HEK293 (cell line): ENCODE measurements around the gene TRIM47.

Experiments
- CTCF ChIA-PET: fragments of 350-600 bp; formaldehyde crosslinking; extraction: SDS; loops from one replicate; lab custom pipeline; 2021; ENCODE audit warnings: antibody characterized with exemption; lab: Yijun Ruan, JAX
- POLR2A ChIA-PET: fragments of 300-600 bp; formaldehyde crosslinking; extraction: SDS; loops from one replicate; lab custom pipeline; 2020; ENCODE audit warnings: antibody characterized with exemption, inconsistent platforms; lab: Yijun Ruan, JAX
- H3K27ac ChIP-seq: fragments of 200-500 bp; sonication (Bioruptor generic); 2 replicates; pipeline ENCODE4 v1.5.1; 2014; ENCODE audit warnings: low read depth, low read length, control low read depth, inconsistent platforms; ENCODE audit errors: extremely low read depth
- H3K36me3 ChIP-seq, 2 experiments: fragments of 200-500 bp in 1 of 2; sonication (Bioruptor generic) in 1 of 2; 1 replicate in 1 of 2; 2 replicates in 1 of 2; pipeline ENCODE4 v1.5.1; 2014 to 2017; ENCODE audit warnings: inconsistent platforms in 2 of 2, low read length in 2 of 2; ENCODE audit not compliant: control insufficient read depth in 2 of 2, insufficient read depth in 1 of 2
- H3K4me1 ChIP-seq: fragments of 200-500 bp; sonication (Bioruptor generic); 2 replicates; pipeline ENCODE4 v1.5.1; 2014; ENCODE audit warnings: mild to moderate bottlenecking, low read length, inconsistent platforms; ENCODE audit not compliant: control insufficient read depth, insufficient read depth
- H3K4me3 ChIP-seq: 2 replicates; pipeline ENCODE4 v1.5.1; 2011; ENCODE audit warnings: low read depth, mild to moderate bottlenecking, control low read depth, low read length, moderate library complexity
- H3K9me3 ChIP-seq: fragments of 200-500 bp; sonication (Bioruptor generic); 2 replicates; pipeline ENCODE4 v1.5.1; 2014; ENCODE audit warnings: low read depth, low read length, inconsistent platforms; ENCODE audit not compliant: control insufficient read depth, insufficient read depth
- GLIS2 ChIP-seq: fragments of 450-650 bp; formaldehyde crosslinking; IDR thresholded peaks from 2 replicates; pipeline ENCODE4 v1.5.1; 2016; ENCODE audit warnings: missing biosample characterization, missing genetic modification characterization
- KLF16 ChIP-seq: fragments of 450-650 bp; formaldehyde crosslinking; IDR thresholded peaks from 2 replicates; pipeline ENCODE4 v1.5.1; 2017; ENCODE audit warnings: missing biosample characterization, missing genetic modification characterization
- KLF7 ChIP-seq: fragments of 450-650 bp; formaldehyde crosslinking; IDR thresholded peaks from 2 replicates; pipeline ENCODE4 v1.5.1; 2016; ENCODE audit warnings: missing biosample characterization, missing genetic modification characterization, borderline replicate concordance
- SCRT1 ChIP-seq: fragments of 450-650 bp; formaldehyde crosslinking; IDR thresholded peaks from 2 replicates; pipeline ENCODE4 v1.5.1; 2016; ENCODE audit warnings: missing biosample characterization, missing genetic modification characterization, borderline replicate concordance
- SP7 ChIP-seq: fragments of 450-650 bp; formaldehyde crosslinking; IDR thresholded peaks from 2 replicates; pipeline ENCODE4 v1.5.1; 2016; ENCODE audit warnings: missing biosample characterization, missing genetic modification characterization
- ZFP69B ChIP-seq: fragments of 450-650 bp; formaldehyde crosslinking; IDR thresholded peaks from 2 replicates; pipeline ENCODE4 v1.5.1; 2016; ENCODE audit warnings: missing biosample characterization, missing genetic modification characterization
- ZNF157 ChIP-seq: fragments of 450-650 bp; formaldehyde crosslinking; IDR thresholded peaks from 2 replicates; pipeline ENCODE4 v1.5.1; 2016; ENCODE audit warnings: missing biosample characterization, missing genetic modification characterization
- ZNF169 ChIP-seq: fragments of 450-650 bp; formaldehyde crosslinking; IDR thresholded peaks from 2 replicates; pipeline ENCODE4 v1.5.1; 2016; ENCODE audit warnings: missing biosample characterization, missing genetic modification characterization
- ZNF175 ChIP-seq: fragments of 450-650 bp; formaldehyde crosslinking; IDR thresholded peaks from 2 replicates; pipeline ENCODE4 v1.5.1; 2016; ENCODE audit warnings: missing biosample characterization, missing genetic modification characterization
- ZNF223 ChIP-seq: fragments of 450-650 bp; formaldehyde crosslinking; IDR thresholded peaks from 2 replicates; pipeline ENCODE4 v1.5.1; 2016; ENCODE audit warnings: missing biosample characterization, missing genetic modification characterization
- ZNF311 ChIP-seq: fragments of 450-650 bp; formaldehyde crosslinking; IDR thresholded peaks from 2 replicates; pipeline ENCODE4 v1.5.1; 2017; ENCODE audit warnings: missing biosample characterization, missing genetic modification characterization, borderline replicate concordance
- ZNF48 ChIP-seq: fragments of 450-650 bp; formaldehyde crosslinking; IDR thresholded peaks from 2 replicates; pipeline ENCODE4 v1.5.1; 2016; ENCODE audit warnings: missing biosample characterization, missing genetic modification characterization
- ZNF654 ChIP-seq: fragments of 450-650 bp; formaldehyde crosslinking; IDR thresholded peaks from 2 replicates; pipeline ENCODE4 v1.5.1; 2016; ENCODE audit warnings: low read depth, missing biosample characterization, missing genetic modification characterization
- TF ChIP-seq, protein P1 (sequence below): fragments of 450-650 bp; formaldehyde crosslinking; IDR thresholded peaks from 2 replicates; pipeline ENCODE4 v1.5.1; 2016; ENCODE audit warnings: missing biosample characterization, missing genetic modification characterization
- TF ChIP-seq, protein P2 (sequence below): fragments of 450-650 bp; IDR thresholded peaks from 2 replicates; pipeline ENCODE4 v1.5.1; 2018; ENCODE audit warnings: missing biosample characterization, mild to moderate bottlenecking, missing genetic modification characterization

TRIM47 gene

GRCh38 chr17:75915268-75915667 is 36.9 kb upstream of the TRIM47 start:
- Histone ChIP-seq H3K27ac (no peak overlapping the region), H3K4me3 (no peak overlapping the region), H3K9me3 (no peaks in the 10 kb centered on the region), H3K4me1 (no peaks in the 10 kb centered on the region), H3K36me3 (peaks cover 25 to 77% of the 10 kb centered on the region in 2 experiments; a peak in 2 of 3 replicates)
- CTCF ChIA-PET = interaction anchor here (0.9 to 3.2 kb wide), 4 partner anchors 7 to 67 kb away, joined by 3 to 16 read pairs (median 10); partner anchors contain the start of gene MRPL38
- POLR2A ChIA-PET = interaction anchor here (1.2 to 1.6 kb wide), 2 partner anchors 10 to 21 kb away, joined by 3 to 5 read pairs; partner anchors contain the start of gene MRPL38
- TF ChIP-seq ZNF654 = no peak
- 0 out of 2 replicates have a peak, but pooled peaks have one; percentile 5 for TF ChIP-seq GLIS2 (tag by site-specific recombination)
- TF ChIP-seq ZNF157 (tag by site-specific recombination) = no peak
- no peak for TF ChIP-seq KLF16 (tag by site-specific recombination)
- no peak for TF ChIP-seq ZNF223 (tag by site-specific recombination)
- TF ChIP-seq, protein P1, sequence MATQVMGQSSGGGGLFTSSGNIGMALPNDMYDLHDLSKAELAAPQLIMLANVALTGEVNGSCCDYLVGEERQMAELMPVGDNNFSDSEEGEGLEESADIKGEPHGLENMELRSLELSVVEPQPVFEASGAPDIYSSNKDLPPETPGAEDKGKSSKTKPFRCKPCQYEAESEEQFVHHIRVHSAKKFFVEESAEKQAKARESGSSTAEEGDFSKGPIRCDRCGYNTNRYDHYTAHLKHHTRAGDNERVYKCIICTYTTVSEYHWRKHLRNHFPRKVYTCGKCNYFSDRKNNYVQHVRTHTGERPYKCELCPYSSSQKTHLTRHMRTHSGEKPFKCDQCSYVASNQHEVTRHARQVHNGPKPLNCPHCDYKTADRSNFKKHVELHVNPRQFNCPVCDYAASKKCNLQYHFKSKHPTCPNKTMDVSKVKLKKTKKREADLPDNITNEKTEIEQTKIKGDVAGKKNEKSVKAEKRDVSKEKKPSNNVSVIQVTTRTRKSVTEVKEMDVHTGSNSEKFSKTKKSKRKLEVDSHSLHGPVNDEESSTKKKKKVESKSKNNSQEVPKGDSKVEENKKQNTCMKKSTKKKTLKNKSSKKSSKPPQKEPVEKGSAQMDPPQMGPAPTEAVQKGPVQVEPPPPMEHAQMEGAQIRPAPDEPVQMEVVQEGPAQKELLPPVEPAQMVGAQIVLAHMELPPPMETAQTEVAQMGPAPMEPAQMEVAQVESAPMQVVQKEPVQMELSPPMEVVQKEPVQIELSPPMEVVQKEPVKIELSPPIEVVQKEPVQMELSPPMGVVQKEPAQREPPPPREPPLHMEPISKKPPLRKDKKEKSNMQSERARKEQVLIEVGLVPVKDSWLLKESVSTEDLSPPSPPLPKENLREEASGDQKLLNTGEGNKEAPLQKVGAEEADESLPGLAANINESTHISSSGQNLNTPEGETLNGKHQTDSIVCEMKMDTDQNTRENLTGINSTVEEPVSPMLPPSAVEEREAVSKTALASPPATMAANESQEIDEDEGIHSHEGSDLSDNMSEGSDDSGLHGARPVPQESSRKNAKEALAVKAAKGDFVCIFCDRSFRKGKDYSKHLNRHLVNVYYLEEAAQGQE = peak; percentile 32; the same call in 1 of the 2 replicates
- TF ChIP-seq SCRT1 (tag by site-specific recombination) = no peak
- TF ChIP-seq ZFP69B = no peak
- TF ChIP-seq ZNF169 = no peak

DNA sequence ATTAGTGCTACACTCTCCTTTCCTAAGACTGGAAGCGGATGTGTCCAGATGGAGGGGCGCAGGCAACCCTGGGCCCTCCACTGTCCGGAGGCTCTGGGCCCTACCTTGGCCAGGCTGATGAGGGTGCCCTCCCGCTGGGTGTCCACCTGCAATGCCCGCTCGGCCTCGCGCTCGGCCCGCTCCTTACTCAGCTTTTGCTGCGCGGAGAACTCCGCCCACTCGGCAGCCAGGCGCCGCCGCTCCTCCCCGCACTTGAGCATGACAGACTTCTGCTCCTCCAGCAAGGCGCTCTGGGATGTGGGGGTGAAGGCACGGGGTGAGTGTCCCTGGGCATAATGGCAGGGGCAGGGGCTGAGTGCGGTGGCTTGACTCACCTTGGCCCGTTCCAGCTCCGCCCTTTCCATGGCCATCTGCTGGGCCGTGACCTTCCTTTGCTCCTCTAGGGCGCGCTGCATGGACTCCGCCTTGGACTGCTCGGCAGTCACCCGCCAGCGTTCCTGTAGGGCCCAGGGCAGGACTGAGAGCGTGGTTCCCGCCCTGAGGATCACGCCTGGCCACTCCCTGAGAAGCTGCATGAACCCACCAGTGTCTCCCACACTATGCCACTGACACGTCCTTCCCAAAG is 36.4 kb upstream of the TRIM47 start:
- POLR2A ChIA-PET = interaction anchor here (1.2 to 1.6 kb wide), 3 partner anchors 10 to 21 kb away, joined by 3 to 5 read pairs (median 3); partner anchors contain the start of genes MRPL38 and TRIM65
- CTCF ChIA-PET = interaction anchor here (0.9 to 3.2 kb wide), 4 partner anchors 9 to 85 kb away, joined by 3 to 16 read pairs (median 8); partner anchors contain the start of genes CDK3 and MRPL38
- no peak overlapping the region for H3K4me3 ChIP-seq
- no peaks in the 10 kb centered on the region for H3K4me1 ChIP-seq
- H3K27ac ChIP-seq = no peak overlapping the region
- H3K36me3 ChIP-seq = peaks cover 25 to 77% of the 10 kb centered on the region in 2 experiments; a peak in 2 of 3 replicates
- TF ChIP-seq GLIS2 (tag by site-specific recombination) = 0 out of 2 replicates have a peak, but pooled peaks have one; percentile 4
- no peak for TF ChIP-seq SP7 (tag by site-specific recombination)
- H3K9me3 ChIP-seq = no peaks in the 10 kb centered on the region

DNA sequence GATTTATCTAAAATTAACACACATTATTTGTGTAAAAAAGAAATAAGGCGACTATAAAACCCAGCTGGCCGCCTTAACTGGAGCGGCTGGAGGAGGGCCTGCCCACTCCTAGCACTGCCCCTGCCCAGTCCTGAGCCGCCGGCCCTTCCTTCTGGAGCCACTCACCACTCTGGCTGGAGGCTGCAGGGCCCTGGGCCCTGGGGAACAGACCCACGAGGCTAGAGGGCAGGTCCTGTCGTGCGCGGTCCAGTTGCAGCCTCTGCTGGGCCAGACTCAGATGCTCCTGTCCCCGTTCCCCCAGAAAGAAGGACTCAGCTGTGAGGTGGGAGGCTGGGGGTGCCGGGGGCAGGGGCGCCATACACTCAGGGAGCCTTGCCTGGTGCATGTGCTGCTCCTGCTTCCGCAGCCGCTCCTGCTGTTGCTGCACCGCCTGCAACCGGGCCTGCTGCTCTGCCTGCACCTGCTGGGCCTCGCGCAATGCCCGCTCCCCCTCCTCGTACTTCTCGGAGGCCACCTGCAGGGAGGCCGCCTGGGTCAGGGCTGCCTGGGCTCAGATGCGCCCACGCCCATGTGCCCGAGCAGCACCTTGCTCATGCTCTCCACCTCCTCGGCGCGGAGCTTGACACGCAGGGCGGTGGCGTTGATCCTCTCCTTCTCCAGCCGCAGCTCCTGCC is 35.3 kb upstream of the TRIM47 start:
- H3K4me3 ChIP-seq = no peak overlapping the region
- H3K9me3 ChIP-seq = no peaks in the 10 kb centered on the region
- H3K4me1 ChIP-seq = no peaks in the 10 kb centered on the region
- peaks cover 22 to 75% of the 10 kb centered on the region in 2 experiments; a peak in 2 of 3 replicates for H3K36me3 ChIP-seq
- TF ChIP-seq ZNF311 (tag by site-specific recombination) (no peak), ZNF48 (tag by site-specific recombination) (no peak), KLF7 (tag by site-specific recombination) (no peak), ZNF175 (tag by site-specific recombination) (no peak)
- TF ChIP-seq, protein P2, sequence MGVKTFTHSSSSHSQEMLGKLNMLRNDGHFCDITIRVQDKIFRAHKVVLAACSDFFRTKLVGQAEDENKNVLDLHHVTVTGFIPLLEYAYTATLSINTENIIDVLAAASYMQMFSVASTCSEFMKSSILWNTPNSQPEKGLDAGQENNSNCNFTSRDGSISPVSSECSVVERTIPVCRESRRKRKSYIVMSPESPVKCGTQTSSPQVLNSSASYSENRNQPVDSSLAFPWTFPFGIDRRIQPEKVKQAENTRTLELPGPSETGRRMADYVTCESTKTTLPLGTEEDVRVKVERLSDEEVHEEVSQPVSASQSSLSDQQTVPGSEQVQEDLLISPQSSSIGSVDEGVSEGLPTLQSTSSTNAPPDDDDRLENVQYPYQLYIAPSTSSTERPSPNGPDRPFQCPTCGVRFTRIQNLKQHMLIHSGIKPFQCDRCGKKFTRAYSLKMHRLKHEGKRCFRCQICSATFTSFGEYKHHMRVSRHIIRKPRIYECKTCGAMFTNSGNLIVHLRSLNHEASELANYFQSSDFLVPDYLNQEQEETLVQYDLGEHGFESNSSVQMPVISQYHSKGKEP (tag by site-specific recombination) = peak; percentile 57; the same call in 1 of the 2 replicates
- ChIA-PET POLR2A (interaction anchor here (1.4 kb wide), 1 partner anchor 17 kb away, joined by 3 read pairs; the partner anchor contains the start of gene TRIM65), CTCF (interaction anchor here (1.0 to 1.1 kb wide), 2 partner anchors 14 to 87 kb away, joined by 3 to 4 read pairs; partner anchors contain the start of gene CDK3)
- no peak overlapping the region for H3K27ac ChIP-seq
